HG03469 (cell line): ENCODE data around the gene TAPBPL.
A peak's percentile ranks its signal among the peaks of the same experiment; 100 is the strongest.
"Not testable (repeated sequence)": the region's sequence is repeated elsewhere in the genome, so short reads cannot be mapped to it uniquely, and the experiment has no call there.

Experiments
- ATAC-seq: cut with Tn5 transposase; IDR thresholded peaks from one replicate; pipeline ENCODE4 v1.9.1; 2021; ENCODE audit warnings: mild to moderate bottlenecking, moderate library complexity, moderate number of reproducible peaks; ENCODE audit not compliant: unreplicated experiment

TAPBPL gene

GRCh38 chr12:6489449-6489848 lies 37.6 kb downstream of the TAPBPL start:
- no peak for ATAC-seq

GRCh38 chr12:6490673-6491072 lies 38.8 kb downstream of the TAPBPL start:
- ATAC-seq: not testable (repeated sequence)

- ATAC-seq: peak; percentile 53
Observed at GRCh38 chr12:6492838-6493496, 41.1 kb downstream of the TAPBPL start, which contains the start of gene MRPL51. Gene MRPL51 (minus strand): TSS chr12:6493262. CDS start chr12:6493136, 126 bp downstream.

GRCh38 chr12:6493497-6494257 lies 41.8 kb downstream of the TAPBPL start, which contains the start of gene NCAPD2:
Gene NCAPD2 (plus strand): TSS chr12:6494102. CDS start chr12:6495099, 997 bp downstream.
- ATAC-seq: peak; percentile 55

GRCh38 chr12:6494258-6494743 lies 42.5 kb downstream of the TAPBPL start:
- no peak for ATAC-seq

- ATAC-seq: no peak
Observed at GRCh38 chr12:6494968-6495367, 43.1 kb downstream of the TAPBPL start.

GRCh38 chr12:6497291-6497690 lies 45.4 kb downstream of the TAPBPL start:
- ATAC-seq: not testable (repeated sequence)

- ATAC-seq: no peak
Observed at GRCh38 chr12:6500466-6500865, 48.6 kb downstream of the TAPBPL start.

- ATAC-seq: no peak
Observed at GRCh38 chr12:6507102-6507998, 55.5 kb downstream of the TAPBPL start.

- no peak for ATAC-seq
Observed at GRCh38 chr12:6508087-6508486, 56.2 kb downstream of the TAPBPL start.
